ACC112 (cell line): ENCODE data around the gene NCK2.

ENCODE experiments used
- H2AFZ ChIP-seq: fragments of 200-600 bp; sonication (generic); one replicate; pipeline ENCODE4 v1.6.0; 2017; ENCODE audit warnings: antibody characterized with exemption, low read length; ENCODE audit not compliant: unreplicated experiment
- H3K27ac ChIP-seq: fragments of 200-600 bp; sonication (generic); 2 replicates; pipeline ENCODE4 v1.5.1; 2014; ENCODE audit warnings: low read depth, mild to moderate bottlenecking, antibody characterized with exemption, low read length, moderate library complexity
- H3K27me3 ChIP-seq: fragments of 200-600 bp; sonication (generic); 2 replicates; pipeline ENCODE4 v1.6.1; 2014; ENCODE audit warnings: mild to moderate bottlenecking, antibody characterized with exemption, low read length, moderate library complexity, mixed read lengths; ENCODE audit not compliant: insufficient read depth
- H3K36me3 ChIP-seq: fragments of 200-600 bp; sonication (generic); 2 replicates; pipeline ENCODE4 v1.6.1; 2016; ENCODE audit warnings: mild to moderate bottlenecking, antibody characterized with exemption, low read length, moderate library complexity, mixed read lengths; ENCODE audit not compliant: insufficient read depth
- H3K4me1 ChIP-seq: fragments of 200-600 bp; sonication (generic); one replicate; pipeline ENCODE4 v1.6.1; 2016; ENCODE audit warnings: low read length, mixed read lengths; ENCODE audit not compliant: insufficient read depth, unreplicated experiment, control insufficient read depth
- H3K4me3 ChIP-seq: fragments of 200-600 bp; sonication (generic); 2 replicates; pipeline ENCODE4 v1.5.1; 2014; ENCODE audit warnings: mild to moderate bottlenecking, low read depth, low read length
- H3K79me2 ChIP-seq: fragments of 200-600 bp; sonication (generic); one replicate; pipeline ENCODE4 v1.6.0; 2016; ENCODE audit warnings: low read length; ENCODE audit not compliant: control insufficient read depth, unreplicated experiment, insufficient read depth

NCK2 gene

DNA sequence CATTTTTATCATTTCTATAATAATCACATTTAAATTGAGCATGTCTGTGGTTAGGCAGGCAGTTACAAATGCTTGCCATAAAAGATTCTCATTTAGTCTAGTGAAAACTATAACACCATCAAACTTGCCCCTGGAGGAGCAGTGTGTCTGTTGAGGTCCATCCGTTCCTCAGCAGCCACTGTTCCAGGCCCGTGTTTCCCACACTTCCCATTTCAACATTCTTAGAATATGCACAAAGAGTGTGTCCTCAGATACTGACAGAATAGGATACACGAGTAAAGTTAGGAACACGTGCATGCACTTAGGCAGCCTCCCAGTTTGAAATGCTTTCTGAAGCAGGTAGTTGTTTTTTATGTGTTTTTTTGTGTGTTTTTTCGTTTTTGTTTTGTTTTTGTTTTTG, 39.9 kb downstream of the NCK2 start:
- Histone ChIP-seq H3K27ac (no peak overlapping the region), H3K4me3 (no peak overlapping the region), H3K4me1 (no peaks in the 10 kb centered on the region), H3K27me3 (no peaks in the 10 kb centered on the region), H3K79me2 (no peaks in the 10 kb centered on the region), H2AFZ (no peak overlapping the region), H3K36me3 (no peaks in the 10 kb centered on the region)

DNA sequence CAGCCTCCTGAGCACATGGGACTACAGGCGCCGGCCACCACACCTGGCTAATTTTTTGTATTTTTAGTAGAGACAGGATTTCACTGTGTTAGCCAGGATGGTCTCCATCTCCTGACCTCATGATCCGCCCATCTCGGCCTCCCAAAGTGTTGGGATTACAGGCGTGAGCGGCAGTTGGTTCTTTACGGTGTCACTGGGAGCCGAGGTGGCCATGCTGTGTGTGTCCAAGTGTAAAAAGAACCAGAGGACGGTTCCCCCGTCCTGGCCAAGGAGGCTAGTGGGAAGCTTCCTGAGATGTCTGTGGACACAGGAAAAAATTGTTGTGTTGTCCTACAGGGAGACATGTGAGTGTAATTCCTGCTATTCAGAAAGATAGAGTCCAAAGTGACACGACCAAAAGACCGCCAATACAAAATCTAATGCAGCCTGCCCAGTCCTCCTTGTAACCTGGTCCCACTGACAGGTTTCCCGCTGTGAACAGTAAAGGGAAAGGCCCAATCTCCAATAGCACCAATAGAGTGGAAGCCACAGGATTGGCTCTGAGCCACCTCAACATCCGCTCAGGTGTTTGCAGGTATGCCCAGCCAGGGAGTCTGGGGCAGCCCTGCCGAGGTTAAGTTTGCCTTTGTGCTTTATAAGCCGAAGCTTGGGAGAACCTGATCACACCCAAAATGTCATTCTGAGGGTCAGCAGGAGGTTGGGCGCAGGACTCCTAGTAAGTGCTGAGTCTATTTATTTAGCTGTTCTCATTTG, 40.6 kb downstream of the NCK2 start:
- Histone ChIP-seq H3K4me3 (no peak overlapping the region), H2AFZ (no peak overlapping the region), H3K79me2 (no peaks in the 10 kb centered on the region), H3K4me1 (peaks cover 5% of the 10 kb centered on the region), H3K27me3 (no peaks in the 10 kb centered on the region), H3K27ac (no peak overlapping the region), H3K36me3 (no peaks in the 10 kb centered on the region)

DNA sequence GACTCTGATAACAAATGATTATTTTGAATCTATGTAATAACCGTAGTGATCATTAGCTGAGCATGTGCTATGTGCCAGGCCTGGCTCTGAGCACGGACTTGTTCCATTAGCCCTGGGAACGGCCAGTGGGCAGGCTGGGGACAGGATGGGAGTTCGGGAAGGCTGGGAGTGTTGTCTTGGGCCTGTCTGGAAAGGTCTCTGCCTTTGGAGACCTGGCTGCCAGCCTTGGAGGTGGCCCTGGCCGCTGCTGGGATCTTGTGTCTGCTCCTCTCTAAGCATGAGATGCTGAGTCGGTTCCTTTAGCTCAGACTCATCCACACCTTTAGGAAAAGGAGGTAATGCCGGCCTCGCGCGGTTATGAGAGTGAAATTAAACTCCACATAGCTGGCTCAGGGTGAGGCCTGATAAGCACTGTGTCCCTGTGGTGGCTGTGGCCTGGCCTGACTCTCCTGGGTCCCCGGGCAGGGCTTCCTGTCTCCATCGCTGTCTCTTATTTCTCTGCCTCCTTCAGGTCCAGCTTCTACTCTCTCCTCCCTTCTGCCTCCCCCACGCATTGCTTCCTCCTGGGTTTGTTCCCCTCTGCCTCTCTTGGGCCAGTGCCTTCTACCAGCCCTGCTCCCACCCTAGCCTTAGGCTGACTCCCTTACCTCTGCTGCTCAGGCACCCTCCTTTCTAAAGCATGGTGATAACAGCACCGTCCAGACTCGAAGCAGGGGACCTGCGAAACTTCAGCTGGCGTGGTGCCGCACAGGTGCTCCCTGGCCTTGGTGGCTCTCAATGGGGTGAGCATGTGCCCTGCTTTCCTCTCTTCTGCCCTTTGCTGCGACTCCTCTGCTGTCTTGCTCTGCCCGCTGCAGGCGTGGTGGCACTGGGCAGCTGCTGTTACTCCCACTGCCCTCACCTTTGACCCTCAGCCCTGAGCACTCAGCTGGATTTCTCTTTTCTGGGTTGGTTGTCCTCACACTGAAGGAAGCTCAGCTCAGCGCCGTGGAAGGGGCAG, 41.8 kb downstream of the NCK2 start:
- Histone ChIP-seq H2AFZ (no peak overlapping the region), H3K79me2 (peaks cover 4% of the 10 kb centered on the region), H3K4me3 (no peak overlapping the region), H3K27me3 (no peaks in the 10 kb centered on the region), H3K4me1 (peaks cover 7% of the 10 kb centered on the region), H3K36me3 (no peaks in the 10 kb centered on the region), H3K27ac (no peak overlapping the region)

DNA sequence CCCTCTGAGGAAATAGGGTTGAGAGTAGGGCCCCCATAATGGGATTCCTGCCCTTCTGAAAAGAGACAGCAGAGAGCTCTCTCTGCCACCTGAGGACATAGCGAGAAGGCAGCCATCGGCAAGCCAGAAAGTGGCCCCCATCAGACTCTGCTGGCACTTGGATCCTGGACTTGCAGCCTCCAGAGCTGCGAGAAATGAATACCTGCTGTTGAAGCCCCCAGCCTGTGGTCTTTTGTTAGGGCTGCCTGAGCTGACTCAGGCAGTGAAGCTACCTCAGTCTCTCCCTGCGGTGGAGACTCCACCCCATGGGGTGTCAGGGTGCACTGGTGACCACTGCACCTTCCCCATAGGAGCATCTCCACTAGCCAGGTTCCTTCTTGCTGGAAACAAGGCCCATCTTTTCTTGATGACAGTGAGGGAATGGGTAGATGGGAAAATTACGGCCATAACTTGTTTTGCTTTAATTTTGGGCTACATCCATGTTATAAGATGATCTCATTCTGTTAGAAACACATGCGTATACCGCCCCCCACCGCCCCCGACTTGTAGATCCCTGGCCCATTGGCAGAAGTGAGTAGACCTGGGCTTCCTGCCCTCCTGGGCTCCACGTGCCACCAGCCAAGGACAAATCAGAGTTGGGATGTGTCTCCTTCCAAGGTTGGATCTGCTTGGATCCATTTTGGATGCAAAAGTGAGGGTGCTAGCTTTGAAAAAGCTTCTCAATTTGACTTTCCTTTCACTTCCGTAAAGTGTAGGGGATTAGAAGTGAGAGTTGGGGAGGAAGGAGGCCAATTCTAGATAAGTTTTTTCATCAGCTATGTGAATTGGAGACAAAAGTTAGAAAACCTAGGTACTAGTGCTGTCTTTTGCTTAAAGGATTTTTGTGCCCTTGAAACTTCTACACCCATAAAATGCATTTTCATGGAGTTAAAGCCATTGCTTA, 42.9 kb downstream of the NCK2 start:
- Histone ChIP-seq H3K79me2 (peaks cover 7% of the 10 kb centered on the region), H3K27me3 (no peaks in the 10 kb centered on the region), H3K36me3 (no peaks in the 10 kb centered on the region), H3K27ac (no peak overlapping the region), H3K4me3 (no peak overlapping the region), H3K4me1 (peaks cover 7% of the 10 kb centered on the region), H2AFZ (no peak overlapping the region)

DNA sequence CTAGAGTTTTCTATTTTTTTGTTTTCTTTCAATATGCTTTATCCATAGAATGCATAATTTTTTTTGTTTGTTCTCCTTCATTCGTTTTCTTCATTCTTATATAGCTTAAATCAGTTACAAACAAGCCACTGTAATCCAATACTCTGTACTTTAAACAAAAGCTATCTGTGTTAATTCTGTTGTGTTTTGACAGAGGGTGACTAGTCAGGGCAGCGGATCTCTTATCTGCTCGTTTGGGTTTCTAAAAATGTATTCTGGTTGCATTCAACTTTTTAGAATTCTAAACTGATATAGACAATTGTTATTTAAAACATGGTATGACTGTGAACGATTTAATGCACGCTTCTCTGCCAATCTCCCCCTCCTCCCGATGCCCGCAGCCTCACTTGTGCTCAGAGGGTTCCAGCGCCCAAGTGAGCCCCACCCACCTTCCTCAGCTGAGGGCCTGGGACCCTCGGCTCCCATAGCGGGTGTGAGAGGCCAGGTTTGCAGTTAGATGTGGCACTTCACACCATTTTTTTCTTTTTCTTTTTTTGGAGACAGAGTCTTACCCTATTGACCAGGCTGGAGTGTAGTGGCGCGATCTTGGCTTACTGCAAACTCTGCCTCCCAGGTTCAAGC, 44.1 kb downstream of the NCK2 start:
- H3K36me3 ChIP-seq = no peaks in the 10 kb centered on the region
- H3K27ac ChIP-seq = no peak overlapping the region
- H3K79me2 ChIP-seq = peaks cover 7% of the 10 kb centered on the region
- H3K4me3 ChIP-seq = no peak overlapping the region
- no peaks in the 10 kb centered on the region for H3K27me3 ChIP-seq
- no peak overlapping the region for H2AFZ ChIP-seq
- H3K4me1 ChIP-seq = peaks cover 7% of the 10 kb centered on the region

DNA sequence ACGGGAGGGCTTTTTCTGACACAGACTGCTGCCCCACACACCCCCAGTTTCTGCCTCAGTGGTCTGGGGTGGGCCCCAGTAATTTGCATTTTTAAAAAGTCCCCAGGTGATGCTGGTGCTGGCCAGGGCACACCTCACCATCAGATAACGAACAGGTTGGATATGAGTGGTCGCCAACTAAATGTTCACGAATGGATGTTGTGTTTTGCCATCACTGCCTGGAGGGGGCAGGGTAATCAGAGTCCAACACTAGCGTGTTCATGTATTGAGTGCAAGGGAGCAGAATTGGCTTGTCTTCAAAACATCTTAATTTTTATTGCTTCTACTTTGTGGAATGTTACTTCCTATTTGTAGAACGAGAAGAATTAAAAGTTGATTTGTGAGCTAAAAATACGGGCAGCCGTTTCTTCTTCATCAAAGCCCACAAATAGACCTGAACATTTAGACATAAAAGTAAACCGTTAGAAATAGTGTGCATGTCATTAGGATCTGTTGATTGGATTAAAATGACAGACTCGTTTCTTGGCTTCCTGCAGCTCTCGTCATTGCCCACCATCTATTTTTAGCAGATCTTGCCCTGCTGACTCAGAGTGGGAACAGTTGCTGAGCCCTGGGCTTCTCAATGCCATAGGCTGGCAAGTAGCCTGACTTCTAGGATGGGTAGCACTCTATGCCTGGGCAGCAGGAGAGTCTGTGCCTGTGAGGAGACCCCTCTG, 45.2 kb downstream of the NCK2 start:
- Histone ChIP-seq H3K27ac (no peak overlapping the region), H3K4me3 (no peak overlapping the region), H3K36me3 (no peaks in the 10 kb centered on the region), H2AFZ (no peak overlapping the region), H3K27me3 (no peaks in the 10 kb centered on the region), H3K79me2 (peaks cover 7% of the 10 kb centered on the region), H3K4me1 (peaks cover 7% of the 10 kb centered on the region)

DNA sequence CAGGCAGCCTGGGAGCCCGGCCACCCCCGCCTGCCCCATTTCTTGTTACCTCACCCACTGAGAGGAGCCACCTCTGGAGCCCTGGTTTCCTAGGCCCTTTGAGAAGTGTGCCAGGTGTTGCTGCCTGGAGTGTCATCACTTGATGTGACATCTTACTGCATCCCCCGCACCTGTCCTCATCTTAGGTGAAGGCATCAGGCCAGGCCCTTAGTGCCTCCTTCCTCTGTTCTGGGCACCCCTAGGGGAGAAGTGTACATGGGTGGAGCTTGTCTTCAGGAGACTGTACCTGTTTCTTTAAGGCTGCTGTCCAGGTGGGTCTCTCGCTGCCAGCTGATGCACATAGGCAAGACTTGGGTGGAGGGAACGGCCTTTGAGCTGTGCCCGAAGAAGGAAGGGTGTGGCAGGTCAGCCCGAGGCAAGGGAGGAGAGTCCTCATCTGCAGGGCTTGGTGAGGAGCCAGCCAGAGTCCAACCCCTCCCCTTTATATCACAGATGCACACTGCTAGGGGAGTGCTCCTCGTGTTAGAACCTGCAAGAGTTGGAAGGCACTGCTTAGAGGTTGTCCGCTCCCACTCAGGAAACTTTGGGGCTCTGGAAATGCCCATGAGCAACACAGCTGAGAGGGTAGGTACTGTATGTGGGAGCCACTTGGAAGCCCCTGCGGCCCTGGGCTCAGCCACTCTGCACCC, 45.9 kb downstream of the NCK2 start:
- Histone ChIP-seq H3K27me3 (no peaks in the 10 kb centered on the region), H3K4me3 (no peak overlapping the region), H3K27ac (no peak overlapping the region), H3K4me1 (peaks cover 9% of the 10 kb centered on the region), H3K36me3 (no peaks in the 10 kb centered on the region), H2AFZ (no peak overlapping the region), H3K79me2 (peaks cover 7% of the 10 kb centered on the region)

DNA sequence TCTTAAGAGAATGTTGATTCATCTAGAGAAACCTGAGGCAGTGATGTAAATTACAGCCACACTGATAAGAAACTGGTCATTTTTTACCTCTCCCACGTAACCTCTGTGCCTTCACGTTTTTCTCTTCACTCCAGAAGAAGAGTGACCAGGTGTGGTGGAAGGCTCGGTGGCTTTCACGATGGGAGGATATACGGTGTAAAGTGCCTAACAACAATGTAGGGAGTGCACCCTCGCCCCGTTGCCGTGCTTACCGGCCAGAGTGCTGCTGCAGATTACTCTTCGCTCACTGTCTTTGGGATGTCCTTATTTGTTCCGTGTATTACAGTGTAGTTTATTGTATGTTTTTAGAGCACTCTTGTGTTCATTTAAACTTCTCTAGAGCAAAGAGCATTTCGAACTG, 46.5 kb downstream of the NCK2 start:
- H3K79me2 ChIP-seq = peaks cover 10% of the 10 kb centered on the region

DNA sequence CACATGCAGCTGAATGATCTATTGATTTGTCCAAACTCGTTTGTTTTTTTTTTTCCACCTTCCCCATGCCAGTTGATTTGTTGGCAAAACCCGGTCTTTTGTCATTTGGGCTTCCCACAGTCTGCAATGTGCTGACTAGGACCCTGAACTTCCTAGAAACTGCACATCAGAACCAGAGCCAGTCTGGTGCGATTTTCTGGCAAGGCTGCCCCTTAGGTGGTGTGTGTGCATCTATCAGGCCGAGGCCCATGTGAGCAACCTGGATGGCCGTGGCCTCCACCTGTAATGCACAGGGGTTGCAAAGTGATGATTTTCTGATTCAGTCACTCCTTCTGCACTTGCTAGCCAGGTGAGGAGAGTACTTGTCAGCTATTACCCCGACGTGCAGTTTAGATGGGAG, 47.8 kb downstream of the NCK2 start:
- Histone ChIP-seq H3K79me2 (peaks cover 10% of the 10 kb centered on the region), H3K4me1 (peaks cover 28% of the 10 kb centered on the region), H3K27me3 (no peaks in the 10 kb centered on the region), H3K36me3 (no peaks in the 10 kb centered on the region), H3K4me3 (no peak overlapping the region), H2AFZ (no peak overlapping the region), H3K27ac (no peak overlapping the region)

More for the DNA sequence above, 46.5 kb downstream of the NCK2 start:
- H3K4me1 ChIP-seq = peaks cover 15% of the 10 kb centered on the region
- H3K36me3 ChIP-seq = no peaks in the 10 kb centered on the region
- no peak overlapping the region for H3K27ac ChIP-seq
- H2AFZ ChIP-seq = no peak overlapping the region
- no peaks in the 10 kb centered on the region for H3K27me3 ChIP-seq
- H3K4me3 ChIP-seq = no peak overlapping the region
